Embryonic facial prominence (tissue), 1 donor: ENCODE results near the gene CACNB2.
A peak's percentile ranks its signal among the peaks of the same experiment; 100 is the strongest.
"Not testable (repeated sequence)": the region's sequence is repeated elsewhere in the genome, so short reads cannot be mapped to it uniquely, and the experiment has no call there.

Experiments
- DNase-seq: peaks from one replicate; pipeline ENCODE4 v3.0.0-alpha.2; 2016; ENCODE audit errors: extremely low spot score

Gene CACNB2

GRCh38 chr10:18201877-18202276 lies 61.7 kb downstream of the CACNB2 start:
- DNase-seq: no peak

GRCh38 chr10:18202680-18203460 lies 62.6 kb downstream of the CACNB2 start:
- no peak for DNase-seq

- DNase-seq: no peak
These were observed 63.2 kb downstream of the CACNB2 start for GRCh38 chr10:18203471-18203870.

- DNase-seq: peak; percentile 40
These were observed 64.0 kb downstream of the CACNB2 start for GRCh38 chr10:18204039-18204835.

- DNase-seq: no peak
These were observed 65.0 kb downstream of the CACNB2 start for GRCh38 chr10:18205098-18205834.

- not testable (repeated sequence) for DNase-seq
These were observed 68.0 kb downstream of the CACNB2 start for GRCh38 chr10:18208186-18208585.

- DNase-seq: no peak
These were observed 69.0 kb downstream of the CACNB2 start for GRCh38 chr10:18209241-18209640.

- DNase-seq: no peak
These were observed 70.5 kb downstream of the CACNB2 start for GRCh38 chr10:18210711-18211110.

- no peak for DNase-seq
These were observed 71.6 kb downstream of the CACNB2 start for GRCh38 chr10:18211862-18212261.

- DNase-seq: no peak
These were observed 73.0 kb downstream of the CACNB2 start for GRCh38 chr10:18213271-18213670.

GRCh38 chr10:18214691-18215563 lies 74.7 kb downstream of the CACNB2 start:
- peak; percentile 47 for DNase-seq

- DNase-seq: no peak
These were observed 76.3 kb downstream of the CACNB2 start for GRCh38 chr10:18216482-18216881.

GRCh38 chr10:18217577-18217976 lies 77.4 kb downstream of the CACNB2 start:
- no peak for DNase-seq

- no peak for DNase-seq
These were observed 78.9 kb downstream of the CACNB2 start for GRCh38 chr10:18219146-18219545.

GRCh38 chr10:18221123-18221522 lies 80.9 kb downstream of the CACNB2 start:
- DNase-seq: no peak

GRCh38 chr10:18221882-18222281 lies 81.7 kb downstream of the CACNB2 start:
- DNase-seq: no peak

- no peak for DNase-seq
These were observed 82.6 kb downstream of the CACNB2 start for GRCh38 chr10:18222866-18223265.

- no peak for DNase-seq
These were observed 83.7 kb downstream of the CACNB2 start for GRCh38 chr10:18223898-18224297.

GRCh38 chr10:18224626-18225445 lies 84.6 kb downstream of the CACNB2 start:
- DNase-seq: no peak

- DNase-seq: no peak
These were observed 86.1 kb downstream of the CACNB2 start for GRCh38 chr10:18226336-18226735.
